HG03558 (cell line): ENCODE measurements around the gene PCSK6.

Experiments
- ATAC-seq: cut with Tn5 transposase; IDR thresholded peaks from one replicate; pipeline ENCODE4 v1.9.1; 2021; ENCODE audit warnings: moderate number of reproducible peaks; ENCODE audit not compliant: unreplicated experiment; ENCODE audit errors: extremely low read depth

Gene PCSK6

DNA sequence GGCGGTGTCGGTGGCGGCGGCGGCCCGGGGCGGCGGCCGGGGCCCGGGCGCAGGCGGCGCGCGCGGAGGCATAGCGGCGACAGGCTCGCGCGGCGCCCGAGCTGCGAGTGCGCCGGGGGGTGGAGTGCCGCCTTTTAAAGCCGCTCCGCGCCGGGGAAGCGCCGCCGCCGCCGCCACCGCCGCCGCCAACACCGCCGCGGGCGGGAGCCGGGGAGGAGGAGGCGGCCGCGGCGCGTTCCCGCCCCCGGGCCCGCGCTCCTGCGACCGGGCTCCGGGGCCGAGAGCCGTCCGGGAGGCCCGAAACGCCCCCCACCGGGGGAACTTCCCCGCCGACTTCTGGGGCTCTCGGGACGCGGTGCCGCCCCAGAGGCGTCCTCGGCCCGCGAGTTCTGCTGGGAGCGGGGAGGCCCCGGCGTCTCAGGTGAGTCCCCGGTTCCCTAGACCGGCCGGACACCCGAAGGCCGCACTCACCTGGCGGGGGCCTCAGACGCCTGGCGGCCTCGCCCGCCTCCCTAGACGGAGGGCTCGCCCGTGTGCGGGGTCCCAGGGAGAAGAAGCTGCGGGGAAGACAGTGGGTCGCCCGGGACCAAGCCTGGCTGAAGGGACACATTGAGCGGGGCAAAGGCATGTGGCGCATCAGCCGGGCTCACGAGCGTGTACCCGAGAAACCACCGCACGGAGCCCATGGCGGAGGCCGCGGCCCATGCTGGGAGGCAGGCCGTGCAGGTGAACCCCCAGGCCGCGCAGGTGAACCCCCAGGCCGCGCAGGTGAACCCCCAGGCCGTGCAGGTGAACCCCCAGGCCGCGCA, at the start of gene PCSK6:
Gene PCSK6, minus strand, starts transcription at position 109 of the 809 bp plus-strand sequence. Its CDS starts 37 bp downstream, at position 72.
- no peak for ATAC-seq

DNA sequence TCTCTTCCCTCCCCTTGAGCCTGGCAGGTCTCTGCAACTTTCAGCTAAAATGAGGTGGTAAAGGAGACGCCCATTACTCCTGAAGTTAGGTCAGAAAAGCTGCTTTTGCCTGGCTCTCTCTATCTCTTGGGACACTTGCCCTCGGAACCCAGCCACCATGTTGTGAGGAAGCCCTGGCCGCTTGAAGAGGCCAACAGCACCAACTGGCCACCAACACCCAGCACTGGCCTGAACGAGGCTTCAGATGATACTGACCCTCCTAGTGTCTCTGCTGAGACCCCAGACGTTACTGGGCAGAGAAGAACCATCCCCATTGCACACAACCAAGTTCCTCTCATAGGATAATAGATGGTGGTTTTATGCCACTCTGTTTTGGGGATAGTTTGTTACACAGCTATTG, 49.5 kb upstream of the PCSK6 start:
- no peak for ATAC-seq

DNA sequence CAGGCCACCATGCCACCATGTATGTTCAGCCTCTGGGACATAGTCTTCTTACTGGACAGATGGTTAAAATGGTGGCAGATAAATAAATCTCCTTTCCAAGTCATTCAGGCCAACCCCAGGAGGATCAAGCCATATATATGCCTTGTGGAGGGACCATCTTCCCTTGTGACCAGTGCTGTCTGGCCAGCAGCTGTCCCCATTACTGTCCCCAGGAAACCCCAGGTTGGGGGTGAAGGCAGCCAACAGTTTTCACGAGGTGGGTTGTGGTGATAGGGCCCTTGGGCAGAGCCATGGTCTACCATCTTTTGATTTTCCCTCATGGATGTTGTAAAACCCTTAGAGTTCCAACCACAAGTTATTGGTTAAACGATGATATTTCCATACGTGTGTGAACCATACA, 48.7 kb upstream of the PCSK6 start:
- ATAC-seq = no peak

DNA sequence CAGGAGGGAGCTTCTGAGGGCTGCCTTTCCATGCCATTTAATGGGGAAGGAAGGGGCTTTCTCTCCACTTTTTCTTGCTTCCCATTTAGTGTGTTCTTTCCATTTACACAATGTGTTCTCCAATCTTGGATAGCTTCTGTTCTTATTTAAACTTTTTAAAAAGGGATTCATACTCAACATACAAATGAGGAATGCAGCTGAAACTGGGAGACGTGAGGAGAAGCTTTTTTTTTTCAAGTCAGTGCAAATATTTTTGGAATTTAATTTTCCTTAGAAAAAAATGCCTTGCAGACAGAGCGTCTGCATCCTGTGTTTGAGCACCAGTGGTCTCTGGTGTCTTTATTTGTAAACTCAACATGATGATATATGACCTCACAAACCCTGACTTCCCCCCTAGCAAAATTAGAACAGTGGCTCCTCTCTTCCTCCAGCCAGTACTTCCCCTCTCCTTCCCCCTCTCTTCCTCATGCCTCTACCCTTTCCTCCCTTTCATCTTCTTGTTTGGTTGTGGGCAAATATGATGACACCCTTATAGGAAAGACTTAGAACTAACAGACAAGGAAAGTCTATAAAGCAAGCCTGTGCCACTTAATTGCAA, 48.1 kb upstream of the PCSK6 start:
- ATAC-seq = no peak

DNA sequence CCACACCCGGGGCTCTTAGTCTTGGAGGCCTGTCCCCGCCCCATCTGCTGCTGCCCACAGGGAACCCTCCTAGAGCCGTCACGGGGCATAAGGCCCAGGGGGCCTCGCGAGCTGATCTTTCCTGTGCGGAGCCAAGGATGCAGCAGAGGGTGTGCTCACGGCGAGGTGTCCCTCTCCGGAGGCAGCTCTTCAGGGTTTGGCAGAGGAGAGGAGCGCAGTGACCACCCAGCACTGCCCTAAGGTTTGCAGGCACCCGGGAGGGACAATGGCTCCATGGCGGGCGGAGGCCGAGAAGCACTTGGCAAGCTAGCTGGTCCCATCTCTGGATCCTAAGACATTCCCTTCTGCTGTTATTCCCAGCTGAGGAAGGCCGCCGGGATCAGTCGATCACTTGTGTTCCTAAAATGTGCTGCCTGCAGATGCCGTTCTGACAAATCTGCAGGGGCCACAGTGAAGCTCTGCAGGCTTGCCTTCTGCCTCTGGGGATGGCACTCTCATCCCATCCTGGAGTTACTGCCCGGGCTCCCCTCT, 47.4 kb upstream of the PCSK6 start:
- no peak for ATAC-seq

DNA sequence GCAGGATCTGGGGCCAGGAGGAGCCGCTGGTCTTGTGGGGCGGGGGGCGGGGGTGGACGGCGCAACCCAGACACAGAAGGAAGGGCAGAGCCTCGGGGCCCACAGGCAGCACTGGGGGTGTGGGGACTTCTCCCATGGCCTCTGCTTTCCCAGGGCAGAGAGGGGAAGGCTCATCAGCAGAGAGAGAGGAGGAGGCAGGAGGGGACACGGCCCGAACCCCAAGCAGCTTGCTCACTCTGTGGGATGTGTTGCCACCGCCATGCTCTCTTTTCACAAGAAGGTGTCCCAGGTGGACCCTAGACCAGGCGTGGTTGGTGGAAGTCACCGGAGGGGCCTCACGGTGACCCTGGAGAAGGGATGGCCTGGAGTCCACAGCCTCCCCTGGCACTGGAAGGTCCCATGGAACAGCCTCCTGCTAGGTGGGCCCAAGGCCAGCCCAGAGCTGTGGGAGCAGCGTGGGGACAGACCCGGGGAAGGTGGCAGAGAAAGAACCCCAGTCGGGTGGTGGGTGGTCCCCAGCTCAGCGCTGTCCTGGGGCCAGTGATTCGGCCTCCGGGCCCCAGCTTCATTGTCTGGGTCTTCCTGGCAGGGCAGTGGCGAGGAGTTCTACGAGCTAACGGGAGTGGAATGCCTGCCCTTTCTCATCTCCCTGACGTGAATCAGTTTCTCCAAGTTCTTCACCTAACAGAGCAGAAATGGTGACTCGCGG, 46.8 kb upstream of the PCSK6 start:
- ATAC-seq = no peak

DNA sequence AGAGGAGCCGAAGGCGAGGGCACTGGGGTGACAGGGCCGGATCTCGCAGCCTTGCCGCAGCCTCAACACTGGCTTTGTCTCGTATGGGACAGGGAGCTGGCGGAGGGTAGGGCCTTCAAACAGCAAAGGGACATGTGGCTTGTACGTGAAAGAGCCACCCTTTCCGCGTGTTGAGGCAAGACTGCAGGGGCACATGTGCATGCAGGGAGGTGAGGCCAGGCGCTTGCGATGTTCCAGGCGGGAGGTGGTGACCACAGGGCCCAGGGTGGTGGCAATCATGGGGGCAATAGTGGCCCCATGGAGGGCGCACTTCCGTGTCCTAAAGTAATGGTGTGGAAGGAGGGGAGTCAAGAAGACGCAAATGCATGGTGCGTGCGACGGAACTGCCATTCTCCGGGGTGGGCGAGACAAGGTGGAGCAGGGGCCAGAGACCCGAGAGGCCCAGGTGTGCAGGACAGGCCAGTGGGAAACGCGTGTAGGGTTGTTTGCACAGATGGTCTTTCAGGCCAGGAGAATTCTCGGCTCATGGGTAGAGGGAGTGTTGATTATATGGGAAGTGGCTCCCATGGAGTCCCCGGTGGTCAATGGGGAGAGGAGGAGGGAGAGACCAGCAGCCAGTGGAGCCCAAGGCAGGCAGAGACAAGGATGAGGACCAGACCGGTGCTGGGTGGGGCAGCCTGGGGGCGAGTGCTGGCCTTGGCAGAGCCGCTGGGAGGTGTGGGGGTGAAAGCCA, 45.8 kb upstream of the PCSK6 start:
- ATAC-seq = no peak

DNA sequence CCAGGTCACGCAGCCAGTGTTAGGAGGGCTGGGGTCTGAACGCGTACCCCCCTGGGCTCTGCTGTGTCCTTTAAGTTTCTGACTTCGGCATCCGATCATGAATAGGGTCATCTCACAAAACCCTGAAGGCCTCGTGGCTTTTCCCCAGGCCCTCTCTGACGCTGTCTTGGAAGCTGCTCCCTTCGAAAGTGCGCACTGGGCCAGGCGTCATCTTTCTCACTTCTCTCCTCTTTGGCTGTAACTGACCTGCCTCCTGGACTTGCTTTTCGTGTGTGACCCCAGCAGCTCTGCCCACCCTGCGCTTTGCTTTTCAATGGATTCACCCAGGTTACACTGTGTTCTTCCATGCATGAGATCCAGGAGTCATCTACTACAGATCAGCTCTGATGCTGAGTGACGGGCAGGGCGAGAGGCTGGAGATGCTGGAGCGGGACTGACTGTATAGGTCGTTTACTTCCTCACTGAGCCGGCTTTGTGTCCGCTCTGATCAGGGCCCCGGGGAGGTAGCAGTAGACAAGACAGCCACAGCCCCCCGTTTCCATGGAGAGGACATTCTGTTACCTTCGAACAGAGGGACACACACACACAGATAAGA, 45.0 kb upstream of the PCSK6 start:
- no peak for ATAC-seq

DNA sequence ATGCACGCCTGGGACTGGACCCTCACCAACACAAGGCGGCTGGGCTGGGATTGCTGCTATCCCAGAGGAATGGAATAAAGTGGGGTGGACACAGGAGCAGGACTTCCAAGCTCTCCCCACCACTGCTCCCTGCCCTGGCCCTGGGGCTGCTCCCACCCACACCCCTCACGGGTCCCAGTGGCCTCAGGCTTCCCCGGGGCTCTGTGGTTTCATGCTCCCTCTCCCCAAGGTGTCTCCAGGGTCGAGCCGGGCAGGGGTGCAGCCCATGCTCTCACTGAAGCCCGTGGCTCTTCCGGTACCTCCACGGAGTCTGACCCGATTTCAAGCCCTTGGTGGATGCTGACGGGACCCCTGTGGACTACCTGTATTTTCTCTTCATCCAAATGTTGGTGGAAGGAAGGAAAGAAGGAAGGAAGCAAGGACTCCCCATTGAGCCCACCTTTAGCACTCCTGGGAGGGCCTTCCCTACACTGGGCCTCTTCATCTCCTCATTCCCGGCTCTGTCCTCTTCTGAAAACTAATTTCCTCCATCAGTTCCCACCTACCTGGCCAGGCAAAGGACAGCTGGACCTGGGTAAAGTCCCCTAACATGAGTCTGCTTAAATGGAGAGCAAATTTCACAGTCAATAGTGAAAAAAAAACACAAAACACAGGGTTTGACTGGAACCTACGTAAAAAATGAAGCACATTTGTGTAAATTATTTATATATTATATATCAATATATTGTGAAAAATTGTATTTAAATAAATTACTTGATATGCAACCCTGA, 44.0 kb upstream of the PCSK6 start:
- ATAC-seq = no peak

DNA sequence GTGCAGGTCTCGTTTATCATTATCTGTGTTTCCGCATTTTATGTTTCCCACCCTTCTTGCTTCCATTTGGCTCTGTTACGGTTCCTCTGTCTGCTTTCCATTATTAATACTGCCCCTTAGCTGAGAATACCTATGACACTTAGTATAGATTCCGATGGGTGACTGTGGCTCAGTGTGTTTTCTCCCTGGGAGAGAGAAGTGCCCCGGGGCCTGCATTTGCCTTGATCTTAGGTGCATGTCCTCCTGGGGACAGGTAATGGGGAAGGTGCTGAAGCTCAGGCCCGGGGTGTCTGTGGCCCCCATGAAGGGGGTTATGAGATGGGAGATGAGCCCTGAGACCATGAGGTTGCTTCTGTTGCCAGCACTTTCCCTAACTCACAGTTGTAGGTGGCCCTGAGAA, 43.4 kb upstream of the PCSK6 start:
- no peak for ATAC-seq

DNA sequence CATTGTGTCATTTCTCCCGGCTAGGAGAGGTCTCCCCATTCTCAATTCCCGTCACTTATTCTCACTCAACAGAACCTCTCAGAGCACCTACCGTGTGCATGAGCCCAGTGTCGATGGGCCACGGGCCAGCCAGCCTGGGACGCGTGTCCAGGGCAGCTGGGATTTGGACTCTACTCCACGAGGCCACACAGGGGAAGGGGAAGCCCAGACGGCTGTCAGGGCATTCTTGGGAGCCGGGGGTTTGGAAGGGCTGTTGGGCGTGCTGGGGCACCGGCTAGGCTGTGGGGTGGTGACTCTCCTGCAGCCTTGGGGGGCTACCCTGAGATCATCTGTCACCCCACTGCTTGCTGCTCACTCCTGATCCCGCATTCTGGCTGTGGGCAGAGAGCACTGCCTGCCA, 41.7 kb upstream of the PCSK6 start:
- ATAC-seq = no peak

DNA sequence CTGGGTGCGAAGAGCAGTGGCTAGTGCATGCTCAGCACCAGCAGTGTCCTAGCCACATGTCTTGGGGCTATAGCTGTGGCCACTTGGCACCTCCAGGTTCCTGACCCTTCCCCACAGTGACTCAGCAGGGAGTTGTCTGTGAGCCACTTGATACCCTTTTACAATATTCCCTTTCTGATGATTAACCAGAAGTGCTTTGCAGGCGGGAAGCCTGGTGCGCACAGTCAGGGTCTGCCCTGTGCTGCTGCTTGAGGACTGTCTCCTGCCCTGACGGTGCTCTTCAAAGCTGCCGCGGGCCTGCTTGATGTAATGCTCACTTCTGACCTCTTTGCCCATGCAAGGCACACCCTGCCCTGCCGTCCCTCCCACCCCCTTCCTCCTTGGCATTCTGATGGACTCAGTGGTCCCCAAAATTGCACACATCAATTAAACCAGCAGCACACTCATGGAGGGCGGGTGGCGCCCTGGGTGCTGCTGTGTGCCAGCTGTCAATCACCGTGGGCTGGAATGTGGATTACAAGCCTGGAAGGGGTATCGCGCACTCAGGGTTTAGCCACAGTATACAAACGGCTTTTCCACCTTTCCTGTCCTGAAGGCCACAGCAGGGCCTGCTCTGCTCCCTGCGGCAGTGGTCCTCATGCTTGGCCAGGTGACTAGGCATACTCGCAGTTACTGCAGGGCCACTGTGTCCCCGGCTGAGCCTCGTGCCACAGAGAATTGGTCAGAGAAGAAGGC, 40.9 kb upstream of the PCSK6 start:
- ATAC-seq = no peak

DNA sequence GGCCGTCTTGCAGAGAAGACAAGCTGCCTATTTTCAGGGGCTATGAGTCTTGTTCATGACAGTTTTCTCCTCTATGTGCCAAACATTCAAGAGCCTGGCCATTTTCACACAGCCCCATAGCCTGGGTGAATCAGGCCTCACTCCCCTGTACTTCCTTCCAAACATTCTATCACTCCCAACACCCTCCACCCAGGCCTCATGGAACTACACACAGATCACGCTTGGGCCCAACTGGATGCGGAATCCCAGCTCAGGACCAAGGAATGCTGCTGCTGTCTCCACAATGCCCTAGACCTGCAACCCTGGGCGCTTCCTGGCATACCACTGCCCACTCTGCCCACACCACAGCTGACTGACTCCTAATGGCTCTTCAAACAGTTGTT, 39.4 kb upstream of the PCSK6 start:
- no peak for ATAC-seq

DNA sequence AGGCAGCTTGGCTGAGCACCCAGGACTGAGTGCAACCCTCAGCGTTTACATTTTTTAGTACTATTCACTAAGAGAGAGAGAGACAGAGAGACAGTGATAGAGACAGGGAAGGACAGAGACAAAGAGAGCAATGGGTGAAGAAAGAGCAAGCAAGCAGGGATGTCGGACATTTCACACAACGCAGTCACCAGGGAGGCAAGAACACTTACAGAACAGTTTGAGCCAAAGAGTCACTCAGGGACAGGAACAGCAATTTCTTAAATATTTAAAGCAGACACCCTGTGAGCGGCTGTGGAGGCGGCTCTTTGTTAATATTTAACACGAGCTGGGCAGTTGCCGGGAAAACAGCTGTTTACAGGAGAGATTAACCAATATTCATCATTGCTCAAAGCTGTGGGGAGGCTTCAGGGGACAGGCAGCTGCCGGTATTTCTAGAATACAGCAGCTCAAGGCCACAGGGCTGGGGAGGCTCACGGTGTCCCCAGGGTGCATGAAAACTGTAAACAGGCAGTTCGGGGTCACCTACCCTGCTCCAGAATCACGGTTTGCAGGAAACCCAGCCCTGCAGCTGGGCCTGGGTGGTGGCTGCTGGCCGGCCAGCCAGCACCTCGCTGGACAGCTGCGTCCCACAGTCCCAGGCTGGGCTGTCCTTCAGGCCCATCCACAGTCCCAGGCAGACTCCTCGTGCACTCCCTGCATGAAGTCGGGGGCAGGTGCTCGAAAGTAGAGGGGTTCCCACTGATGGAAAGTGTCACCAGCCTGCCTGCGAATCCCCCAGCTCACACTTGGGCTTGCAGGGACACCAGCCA, 38.8 kb upstream of the PCSK6 start:
- ATAC-seq = no peak

DNA sequence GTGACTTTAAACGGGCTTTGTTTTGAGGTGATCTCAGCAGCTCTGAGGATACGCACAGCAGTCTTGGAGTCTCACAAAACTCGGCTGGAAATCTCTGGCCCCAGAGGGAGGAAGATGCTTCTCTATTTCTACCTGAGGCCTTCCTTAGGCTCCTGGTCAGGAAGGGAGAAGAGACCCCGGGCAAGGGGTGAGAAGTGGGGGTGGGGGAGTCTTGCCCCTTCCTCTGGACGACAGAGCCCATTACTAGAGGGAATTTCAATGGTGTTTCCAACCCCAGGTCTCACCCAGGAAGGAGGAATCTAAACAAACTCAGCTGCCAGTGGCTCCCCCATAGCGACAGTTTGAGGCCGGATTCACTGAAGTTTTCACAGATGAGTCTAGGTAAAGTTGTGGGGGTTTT, 37.4 kb upstream of the PCSK6 start:
- ATAC-seq = no peak

DNA sequence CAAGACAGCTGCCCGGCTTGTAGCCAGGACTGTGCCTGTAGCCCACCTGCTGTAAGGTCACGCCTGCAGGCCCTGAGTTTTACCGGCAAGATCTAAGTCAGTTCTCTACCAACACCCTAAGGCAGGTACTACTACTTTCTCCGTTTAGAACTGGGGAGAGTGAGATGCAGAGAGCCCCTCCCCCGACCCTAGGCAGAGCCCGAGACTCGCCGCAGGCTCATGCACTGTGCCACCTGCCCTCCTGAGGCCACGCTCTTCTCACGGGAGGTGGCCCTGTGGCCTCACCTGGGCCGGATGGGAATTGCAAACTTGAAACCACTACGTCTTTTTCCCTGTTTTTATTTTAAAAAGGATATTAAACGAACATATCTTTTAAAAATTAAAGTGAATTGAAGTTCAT, 36.9 kb upstream of the PCSK6 start:
- ATAC-seq = no peak

DNA sequence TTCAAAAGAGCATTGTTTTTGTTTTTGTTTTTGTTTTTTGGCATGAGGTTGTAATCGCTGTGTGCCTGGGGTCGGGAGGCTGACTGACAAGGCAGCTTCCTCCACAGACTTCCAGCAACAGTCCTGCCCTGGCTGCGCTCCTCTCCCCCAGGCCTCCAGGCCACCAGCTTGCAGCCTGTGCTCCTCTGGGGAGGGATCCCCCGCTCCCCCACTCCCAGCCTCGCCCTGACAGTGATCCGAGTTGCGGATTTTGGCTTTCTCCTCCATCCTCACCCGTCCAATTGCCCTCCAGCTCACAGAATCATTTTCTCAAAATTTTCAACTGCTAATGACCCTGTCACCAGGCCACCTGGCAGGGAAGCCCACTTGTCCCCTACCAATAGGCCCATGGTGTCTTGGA, 36.5 kb upstream of the PCSK6 start:
- no peak for ATAC-seq

DNA sequence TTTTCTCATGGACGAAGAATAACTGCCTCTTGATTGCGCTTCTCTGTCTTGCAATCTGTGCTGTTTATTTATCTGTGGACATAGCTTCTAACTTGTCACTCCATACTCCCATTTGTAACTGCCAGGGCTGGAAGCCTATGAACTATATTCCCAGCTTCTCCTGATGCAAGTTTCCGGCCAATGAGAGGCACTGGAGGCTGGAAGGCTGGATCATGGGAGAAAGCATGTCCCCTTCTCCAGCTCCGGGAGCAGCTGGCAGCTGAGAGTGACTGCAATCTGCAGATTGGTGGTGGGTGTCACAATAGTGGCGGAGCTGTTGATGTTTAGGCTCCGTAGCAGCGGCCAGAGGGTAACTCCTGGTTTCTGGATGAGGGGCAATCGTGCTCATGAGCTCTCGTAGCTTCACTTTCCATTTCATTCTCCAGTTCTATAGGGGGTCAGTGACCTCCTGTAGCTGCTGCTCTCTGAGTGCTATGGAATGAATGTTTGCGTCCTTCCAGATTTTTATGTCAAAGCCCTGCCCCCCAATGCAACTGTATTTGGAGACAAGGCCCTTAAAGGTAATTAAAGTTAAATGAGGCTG, 35.7 kb upstream of the PCSK6 start:
- ATAC-seq = no peak
